ENCODE data around the gene MYH7B.
A peak's percentile ranks its signal among the peaks of the same experiment; 100 is the strongest.

- TF ChIP-seq MAX (IDR thresholded peaks at IDR 0.05; ENCODE audit: low read depth, low read length) (no peak), CTCF (IDR thresholded peaks at IDR 0.05; ENCODE audit: low read depth, low read length) (peak; percentile 18), POLR2A (IDR thresholded peaks at IDR 0.05; ENCODE audit: extremely low read depth, insufficient read length) (no peak), MYC (IDR thresholded peaks at IDR 0.05; ENCODE audit: low read depth, low read length) (no peak)
These were observed 46.1 kb downstream of the MYH7B start for GRCh38 chr20:35001596-35002362.
